GM23248 (cell line): ENCODE data around the gene HOXB5.

Source experiments
- EZH2 ChIP-seq: fragments of 200-600 bp; sonication (generic); IDR thresholded peaks from 2 replicates; pipeline ENCODE4 v1.6.1; 2018; ENCODE audit warnings: antibody characterized with exemption, mild to moderate bottlenecking; ENCODE audit not compliant: insufficient read depth, poor library complexity, severe bottlenecking
- EZH2phosphoT487 ChIP-seq: fragments of 200-600 bp; sonication (generic); IDR thresholded peaks from 2 replicates; pipeline ENCODE4 v1.6.1; 2018; ENCODE audit warnings: antibody characterized with exemption, moderate library complexity, mild to moderate bottlenecking, low read depth; ENCODE audit not compliant: insufficient read depth

DNA sequence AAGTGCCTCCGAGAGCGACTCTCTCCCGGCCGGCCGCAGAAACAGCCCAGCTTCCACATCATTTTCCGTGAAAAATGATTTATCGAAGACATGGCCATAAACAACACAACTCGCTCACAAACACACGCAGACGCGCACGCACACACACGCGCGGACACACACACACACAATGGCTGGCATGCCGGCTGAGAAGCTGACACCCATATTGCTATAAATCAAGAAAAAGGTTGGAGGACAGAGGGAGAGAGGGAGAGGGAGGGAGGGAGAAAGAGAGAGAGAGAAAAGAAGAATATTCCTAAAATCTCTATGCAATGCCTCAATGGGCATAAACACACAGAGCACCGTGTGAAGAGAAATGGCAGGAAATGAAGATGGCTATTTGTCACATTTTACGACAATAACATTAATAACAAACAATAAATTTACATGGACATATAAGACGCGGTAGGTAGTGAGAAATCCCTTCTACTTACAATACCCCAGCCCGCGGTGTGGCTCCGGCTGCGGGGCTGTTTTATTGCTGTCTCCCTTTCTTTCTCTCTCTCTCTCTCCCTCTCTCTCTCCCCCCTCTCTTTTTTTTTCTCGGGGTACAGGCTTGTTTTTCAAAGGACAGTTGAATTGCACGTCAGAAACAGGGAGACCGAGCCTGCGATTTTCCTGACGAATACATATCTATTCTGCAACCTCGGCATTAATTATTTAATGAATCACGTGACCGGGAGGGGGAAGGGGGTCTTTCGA lies 24.9 kb downstream of the HOXB5 start:
- TF ChIP-seq EZH2: no peak
- no peak for TF ChIP-seq EZH2phosphoT487
